Uterus (tissue), 2 donors: ENCODE results near the gene GPR34.

Experiments used
- POLR2A ChIP-seq, 2 donors: fragments of 450-650 bp; IDR thresholded peaks; one replicate each; pipeline ENCODE4 v1.6.1; 2016; ENCODE audit warnings: antibody characterized with exemption in 2 of 2, mild to moderate bottlenecking in 1 of 2, moderate library complexity in 1 of 2
- TF ChIP-seq, protein P1 (sequence below), 4 experiments: fragments of 200-600 bp in 2 of 4; fragments of 450-650 bp in 2 of 4; sonication (generic) in 2 of 4; IDR thresholded peaks; one replicate each; pipeline ENCODE4 v1.5.1; 2016 to 2019; ENCODE audit warnings: antibody characterized with exemption in 4 of 4, mild to moderate bottlenecking in 2 of 4, moderate library complexity in 1 of 4

GRCh38 chrX:41684138-41684537 lies 4.6 kb upstream of the GPR34 start:
- TF ChIP-seq POLR2A (IDR thresholded peaks at IDR 0.05) = no peak
- TF ChIP-seq, protein P1, sequence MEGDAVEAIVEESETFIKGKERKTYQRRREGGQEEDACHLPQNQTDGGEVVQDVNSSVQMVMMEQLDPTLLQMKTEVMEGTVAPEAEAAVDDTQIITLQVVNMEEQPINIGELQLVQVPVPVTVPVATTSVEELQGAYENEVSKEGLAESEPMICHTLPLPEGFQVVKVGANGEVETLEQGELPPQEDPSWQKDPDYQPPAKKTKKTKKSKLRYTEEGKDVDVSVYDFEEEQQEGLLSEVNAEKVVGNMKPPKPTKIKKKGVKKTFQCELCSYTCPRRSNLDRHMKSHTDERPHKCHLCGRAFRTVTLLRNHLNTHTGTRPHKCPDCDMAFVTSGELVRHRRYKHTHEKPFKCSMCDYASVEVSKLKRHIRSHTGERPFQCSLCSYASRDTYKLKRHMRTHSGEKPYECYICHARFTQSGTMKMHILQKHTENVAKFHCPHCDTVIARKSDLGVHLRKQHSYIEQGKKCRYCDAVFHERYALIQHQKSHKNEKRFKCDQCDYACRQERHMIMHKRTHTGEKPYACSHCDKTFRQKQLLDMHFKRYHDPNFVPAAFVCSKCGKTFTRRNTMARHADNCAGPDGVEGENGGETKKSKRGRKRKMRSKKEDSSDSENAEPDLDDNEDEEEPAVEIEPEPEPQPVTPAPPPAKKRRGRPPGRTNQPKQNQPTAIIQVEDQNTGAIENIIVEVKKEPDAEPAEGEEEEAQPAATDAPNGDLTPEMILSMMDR (IDR thresholded peaks at IDR 0.05) = no peak
